ENCODE measurements around the gene WBP2.

Gene WBP2

GRCh38 chr17:75847614-75848522, 7.3 kb downstream of the WBP2 start:
- no peak overlapping the region for H3K4me3 ChIP-seq (ENCODE audit: low read depth, low read length)
- TF ChIP-seq CTCF (IDR thresholded peaks at IDR 0.05; ENCODE audit: low read depth, low read length), result no peak

GRCh38 chr17:75846692-75847613, 8.2 kb downstream of the WBP2 start:
- no peak overlapping the region for H3K4me3 ChIP-seq (ENCODE audit: low read depth, low read length)
- TF ChIP-seq CTCF (IDR thresholded peaks at IDR 0.05; ENCODE audit: low read depth, low read length), result no peak

- TF ChIP-seq CTCF (IDR thresholded peaks at IDR 0.05; ENCODE audit: low read depth, low read length), result no peak
- no peak overlapping the region for H3K4me3 ChIP-seq (ENCODE audit: low read depth, low read length)
Measured at GRCh38 chr17:75845933-75846691, 9.0 kb downstream of the WBP2 start.

- H3K4me3 ChIP-seq (ENCODE audit: low read depth, low read length), result no peak overlapping the region
- peak; percentile 64 for TF ChIP-seq CTCF (IDR thresholded peaks at IDR 0.05; ENCODE audit: low read depth, low read length)
Measured at GRCh38 chr17:75845058-75845711, 9.9 kb downstream of the WBP2 start.

- no peak for TF ChIP-seq CTCF (IDR thresholded peaks at IDR 0.05; ENCODE audit: low read depth, low read length)
- H3K4me3 ChIP-seq (ENCODE audit: low read depth, low read length), result no peak overlapping the region
Measured at GRCh38 chr17:75844530-75845057, 10.5 kb downstream of the WBP2 start.

All from WI38 (cell line).